ENCODE data around the gene IGF2BP1.
A peak's percentile ranks its signal among the peaks of the same experiment; 100 is the strongest.
"Not testable (repeated sequence)": the region's sequence is repeated elsewhere in the genome, so short reads cannot be mapped to it uniquely, and the experiment has no call there.

Gene IGF2BP1

GRCh38 chr17:49021768-49022103, 24.6 kb downstream of the IGF2BP1 start:
- TF ChIP-seq ZFX (IDR thresholded peaks at IDR 0.05; ENCODE audit: borderline replicate concordance) (no peak), CTCF (IDR thresholded peaks at IDR 0.05) (no peak)
- no peak overlapping the region for H3K27ac ChIP-seq

GRCh38 chr17:49022391-49022941, 25.3 kb downstream of the IGF2BP1 start:
- no peak overlapping the region for H3K27ac ChIP-seq
- TF ChIP-seq ZFX (IDR thresholded peaks at IDR 0.05; ENCODE audit: borderline replicate concordance) (no peak), CTCF (IDR thresholded peaks at IDR 0.05) (no peak)

- TF ChIP-seq CTCF (IDR thresholded peaks at IDR 0.05), result no peak
- TF ChIP-seq ZFX (IDR thresholded peaks at IDR 0.05; ENCODE audit: borderline replicate concordance), result no peak
- H3K27ac ChIP-seq, result no peak overlapping the region
Measured at GRCh38 chr17:49024523-49024922, 27.3 kb downstream of the IGF2BP1 start.

- not testable (repeated sequence) for H3K27ac ChIP-seq
Measured at GRCh38 chr17:49026447-49026846, 29.3 kb downstream of the IGF2BP1 start.

DNA sequence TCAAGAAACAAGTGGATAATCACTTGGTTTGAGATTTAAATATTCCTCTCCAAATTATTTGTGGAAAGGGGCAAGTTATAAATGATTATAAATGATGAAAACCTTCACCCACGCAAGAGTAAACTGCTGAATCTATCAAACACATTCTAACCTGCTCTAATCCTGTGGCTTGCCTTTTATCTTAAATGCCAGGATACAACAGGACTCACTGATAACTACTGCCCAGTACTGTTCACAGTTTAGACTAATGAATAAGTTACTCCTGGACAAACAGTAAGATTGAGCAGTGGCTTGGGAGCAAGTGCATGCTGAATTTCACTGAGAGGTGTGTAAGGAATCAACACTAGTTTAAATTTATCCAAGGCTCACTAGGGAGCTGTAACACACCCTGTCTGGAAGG, 31.1 kb downstream of the IGF2BP1 start:
- H3K27ac ChIP-seq, result no peak overlapping the region

DNA sequence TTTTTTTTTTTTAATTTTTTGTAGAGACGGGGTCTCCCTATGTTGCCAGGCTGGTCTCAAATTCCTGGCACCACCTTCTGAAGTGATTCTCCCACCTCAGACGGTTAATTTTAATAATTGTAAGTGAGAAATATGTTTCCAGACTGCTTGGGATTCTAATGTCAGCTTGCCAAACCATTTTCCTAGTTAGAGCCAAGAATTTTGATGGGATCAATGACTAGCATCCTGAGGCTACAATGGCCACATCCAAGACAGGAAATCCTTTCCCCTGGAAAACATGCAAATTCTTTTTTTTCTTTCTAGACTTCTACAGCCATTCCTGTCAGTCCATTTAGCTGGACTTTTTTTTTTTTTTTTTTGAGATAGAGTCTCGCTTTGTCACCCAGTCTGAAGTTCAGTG, 32.6 kb downstream of the IGF2BP1 start:
- H3K27ac ChIP-seq, result no peak overlapping the region
- no peak for TF ChIP-seq CTCF (IDR thresholded peaks at IDR 0.05)
- TF ChIP-seq ZFX (IDR thresholded peaks at IDR 0.05; ENCODE audit: borderline replicate concordance), result no peak

More for the DNA sequence above, 31.1 kb downstream of the IGF2BP1 start:
- TF ChIP-seq ZFX (IDR thresholded peaks at IDR 0.05; ENCODE audit: borderline replicate concordance) (no peak), CTCF (IDR thresholded peaks at IDR 0.05) (no peak)

DNA sequence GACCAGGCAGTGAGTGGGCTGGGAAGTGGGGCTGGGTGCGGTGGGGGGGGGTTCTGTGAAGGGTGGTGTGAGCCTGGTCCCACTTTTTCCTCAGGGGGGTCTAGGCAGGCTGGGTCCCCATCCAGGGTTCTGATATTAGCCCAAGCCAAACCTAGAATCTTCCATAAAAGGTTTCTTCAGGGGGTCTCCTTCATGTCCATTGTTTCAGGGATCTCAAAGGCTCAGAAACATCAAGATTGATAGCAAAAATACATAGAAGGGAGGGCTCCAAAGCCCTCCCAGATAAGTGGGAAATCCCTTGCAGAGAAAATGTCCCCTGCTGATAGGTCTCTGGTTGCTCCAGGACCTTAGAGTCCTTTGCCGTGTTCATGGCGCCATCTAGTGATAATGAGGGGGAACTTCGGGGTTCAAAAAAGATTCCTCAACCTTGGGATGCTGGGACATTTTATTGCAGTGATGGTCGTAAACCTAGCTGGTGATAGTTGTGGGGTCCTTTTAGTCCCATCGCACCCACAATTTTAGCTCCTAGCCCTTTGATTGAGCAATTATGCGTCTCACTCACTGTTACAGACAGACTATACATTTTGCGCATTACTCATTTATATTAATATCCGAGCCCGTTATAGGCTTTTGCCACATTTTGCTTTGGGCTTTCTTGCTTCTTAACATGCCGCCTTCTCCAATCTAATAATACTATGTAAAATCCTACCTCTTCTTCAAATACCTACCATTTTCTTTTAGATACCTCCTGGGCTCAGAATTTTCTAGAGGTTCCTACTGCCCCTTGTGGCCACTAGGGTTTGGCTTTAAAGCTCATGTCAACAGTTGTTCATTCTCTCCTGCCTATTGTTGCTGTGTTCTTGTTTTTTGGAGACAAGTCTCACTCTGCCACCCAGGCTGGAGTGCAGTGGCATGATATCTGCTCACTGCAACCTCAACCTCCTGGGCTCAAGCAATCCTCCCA, 35.1 kb downstream of the IGF2BP1 start:
- TF ChIP-seq CTCF (IDR thresholded peaks at IDR 0.05) (peak; percentile 89), ZFX (IDR thresholded peaks at IDR 0.05; ENCODE audit: borderline replicate concordance) (no peak)

More for the DNA sequence above, 35.1 kb downstream of the IGF2BP1 start:
- no peak overlapping the region for H3K27ac ChIP-seq
